Adrenal gland (tissue), 5 donors: ENCODE data around the gene CEP112.

Source experiments
- POLR2A ChIP-seq, 2 donors: fragments of 450-650 bp; IDR thresholded peaks; one replicate each; pipeline ENCODE4 v1.6.1; 2017; ENCODE audit warnings: antibody characterized with exemption in 2 of 2, mild to moderate bottlenecking in 2 of 2, moderate library complexity in 1 of 2
- TF ChIP-seq, protein P1 (sequence below), 6 experiments: fragments of 450-650 bp in 4 of 6; fragments of 200-600 bp in 2 of 6; sonication (generic) in 1 of 6; IDR thresholded peaks; 1 replicate in 5 of 6; 2 replicates in 1 of 6; pipeline versions ENCODE4 v1.5.1 to v1.8.0; 2016 to 2021; ENCODE audit warnings: antibody characterized with exemption in 6 of 6, mild to moderate bottlenecking in 2 of 6, moderate library complexity in 1 of 6
- donor health status: DM: no; HTN: no; CAD: no.

DNA sequence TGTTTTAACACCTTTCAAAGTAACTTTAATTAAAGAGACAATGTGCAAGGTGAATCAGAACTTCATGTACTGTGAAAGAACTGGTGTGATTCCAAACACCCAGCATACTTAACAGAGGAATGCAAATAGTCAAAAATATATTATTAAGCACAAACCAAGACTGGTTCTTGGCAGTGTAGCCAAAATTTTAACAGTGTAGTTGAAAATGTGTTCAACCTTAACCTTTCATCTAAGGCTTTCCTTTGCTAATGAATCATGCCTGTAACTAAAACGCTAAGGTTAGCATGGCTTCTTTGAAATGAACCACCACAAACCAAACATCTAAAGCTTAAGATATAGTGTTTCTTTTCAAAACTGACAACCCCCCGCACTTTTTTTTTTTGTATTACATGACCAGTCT is 484.2 kb downstream of the CEP112 start:
- TF ChIP-seq, protein P1, sequence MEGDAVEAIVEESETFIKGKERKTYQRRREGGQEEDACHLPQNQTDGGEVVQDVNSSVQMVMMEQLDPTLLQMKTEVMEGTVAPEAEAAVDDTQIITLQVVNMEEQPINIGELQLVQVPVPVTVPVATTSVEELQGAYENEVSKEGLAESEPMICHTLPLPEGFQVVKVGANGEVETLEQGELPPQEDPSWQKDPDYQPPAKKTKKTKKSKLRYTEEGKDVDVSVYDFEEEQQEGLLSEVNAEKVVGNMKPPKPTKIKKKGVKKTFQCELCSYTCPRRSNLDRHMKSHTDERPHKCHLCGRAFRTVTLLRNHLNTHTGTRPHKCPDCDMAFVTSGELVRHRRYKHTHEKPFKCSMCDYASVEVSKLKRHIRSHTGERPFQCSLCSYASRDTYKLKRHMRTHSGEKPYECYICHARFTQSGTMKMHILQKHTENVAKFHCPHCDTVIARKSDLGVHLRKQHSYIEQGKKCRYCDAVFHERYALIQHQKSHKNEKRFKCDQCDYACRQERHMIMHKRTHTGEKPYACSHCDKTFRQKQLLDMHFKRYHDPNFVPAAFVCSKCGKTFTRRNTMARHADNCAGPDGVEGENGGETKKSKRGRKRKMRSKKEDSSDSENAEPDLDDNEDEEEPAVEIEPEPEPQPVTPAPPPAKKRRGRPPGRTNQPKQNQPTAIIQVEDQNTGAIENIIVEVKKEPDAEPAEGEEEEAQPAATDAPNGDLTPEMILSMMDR (IDR thresholded peaks at IDR 0.05): no peak
- no peak for TF ChIP-seq POLR2A (IDR thresholded peaks at IDR 0.05)
